Left renal pelvis (tissue), 4 donors: ENCODE data around the gene FGF1. TPM values are rescaled to one million over a fixed set of nuclear protein-coding genes. Genes with fewer than 3 reads are reported as not detected.

Experiments used
- DNase-seq, 4 donors: peaks; one replicate each; pipeline ENCODE4 v3.0.0-alpha.2; 2013; ENCODE audit warnings: low read depth in 4 of 4, low spot score in 3 of 4
- polyA plus RNA-seq, 4 donors: library from polyadenylated mRNA; unstranded; fragments of 120-200 nt; gene quantifications; one replicate each; pipeline ENCODE4 v1.2.1, GENCODE V29; 2013; ENCODE audit not compliant: insufficient read length in 4 of 4

Gene FGF1
- polyA plus RNA-seq, 4 donors: 2.2 to 26.2 (median 18.8) TPM

- DNase-seq: no peak
Observed at GRCh38 chr5:142547445-142548380, 138.2 kb downstream of the FGF1 start.

DNA sequence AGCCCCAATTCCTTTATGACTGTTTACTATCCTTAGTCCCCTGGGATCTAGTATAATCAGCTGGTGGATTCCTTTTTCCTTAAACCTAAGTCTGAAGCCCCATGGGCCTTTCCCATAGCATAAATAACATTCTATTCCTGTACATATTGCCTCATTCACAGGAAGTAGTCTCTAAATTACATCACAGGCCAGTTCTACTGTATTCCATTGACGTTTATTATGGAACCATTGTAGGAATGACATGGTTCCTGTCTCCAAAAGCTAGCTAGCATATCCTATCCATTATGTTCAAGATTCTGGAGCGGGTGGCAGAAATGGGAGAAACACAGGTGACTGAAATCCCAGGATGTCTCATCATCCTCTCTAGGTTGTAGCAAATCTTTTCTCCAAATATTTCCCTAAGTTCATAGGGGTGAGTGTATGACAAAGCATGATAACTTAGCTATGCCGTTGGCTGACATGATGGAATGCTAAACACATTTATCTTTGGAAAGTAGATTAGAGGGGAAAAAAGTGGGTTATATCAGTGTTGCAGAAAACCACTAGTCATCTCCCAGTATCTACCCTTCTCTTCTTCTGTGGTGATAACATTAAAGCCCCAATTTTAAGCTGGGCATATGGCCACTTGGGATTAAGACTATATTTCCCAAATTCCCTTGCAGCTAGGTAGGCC lies 140.1 kb downstream of the FGF1 start:
- DNase-seq: no peak

GRCh38 chr5:142544946-142545649 lies 140.8 kb downstream of the FGF1 start:
- no peak for DNase-seq

- DNase-seq: no peak
Observed at GRCh38 chr5:142544071-142544753, 141.7 kb downstream of the FGF1 start.

GRCh38 chr5:142542906-142543305 lies 143.0 kb downstream of the FGF1 start:
- no peak for DNase-seq

Other genes with a start within 250 kb of the FGF1 start
- gene ARHGAP26, start 84.3 kb upstream of the FGF1 start, polyA plus RNA-seq: 10 to 100 TPM in 3 of 4 donors, 1 to 10 TPM in 1; 9.9 to 12.9 (median 11.1) TPM